Thyroid gland (tissue), 4 donors: ENCODE measurements around the gene SEMA4D.

Source experiments
- CTCF ChIP-seq, 6 experiments: fragments of 200-600 bp in 3 of 6; fragments of 450-650 bp in 3 of 6; sonication (generic) in 3 of 6; IDR thresholded peaks; one replicate each; pipeline ENCODE4 v1.5.1; 2016 to 2019; ENCODE audit warnings: antibody characterized with exemption in 6 of 6, mild to moderate bottlenecking in 2 of 6, inconsistent platforms in 1 of 6, moderate library complexity in 1 of 6
- POLR2A ChIP-seq, 2 donors: fragments of 450-650 bp; IDR thresholded peaks; one replicate each; pipeline ENCODE4 v1.6.1; 2017; ENCODE audit warnings: antibody characterized with exemption in 2 of 2, mild to moderate bottlenecking in 2 of 2, moderate library complexity in 1 of 2

DNA sequence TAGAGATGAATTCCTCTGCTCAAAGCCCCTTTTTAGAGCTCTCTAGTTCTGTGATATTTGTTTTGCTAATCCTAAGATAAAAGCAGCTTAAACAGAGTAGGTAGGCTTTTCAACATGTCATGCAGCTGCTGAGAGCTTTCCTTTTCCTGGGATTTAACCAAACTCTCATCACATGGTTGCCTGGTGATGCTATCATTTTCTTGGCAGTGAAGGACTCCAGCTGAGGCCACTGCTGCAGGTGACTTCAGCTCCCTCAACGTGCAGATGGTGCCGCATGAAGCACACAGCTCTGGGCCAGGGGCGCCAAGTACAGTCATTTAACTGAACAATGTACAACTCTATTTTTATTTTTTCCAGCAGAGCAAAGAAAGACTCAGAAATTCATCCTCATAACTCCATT is 137.4 kb downstream of the SEMA4D start:
- no peak for TF ChIP-seq POLR2A (IDR thresholded peaks at IDR 0.05)
- no peak for TF ChIP-seq CTCF (IDR thresholded peaks at IDR 0.05)
